ENCODE results near the gene WNK2.

The WNK2 gene

GRCh38 chr9:93256878-93257807 is 73.2 kb downstream of the WNK2 start:
- DNase-seq, result peak; percentile 37

DNA sequence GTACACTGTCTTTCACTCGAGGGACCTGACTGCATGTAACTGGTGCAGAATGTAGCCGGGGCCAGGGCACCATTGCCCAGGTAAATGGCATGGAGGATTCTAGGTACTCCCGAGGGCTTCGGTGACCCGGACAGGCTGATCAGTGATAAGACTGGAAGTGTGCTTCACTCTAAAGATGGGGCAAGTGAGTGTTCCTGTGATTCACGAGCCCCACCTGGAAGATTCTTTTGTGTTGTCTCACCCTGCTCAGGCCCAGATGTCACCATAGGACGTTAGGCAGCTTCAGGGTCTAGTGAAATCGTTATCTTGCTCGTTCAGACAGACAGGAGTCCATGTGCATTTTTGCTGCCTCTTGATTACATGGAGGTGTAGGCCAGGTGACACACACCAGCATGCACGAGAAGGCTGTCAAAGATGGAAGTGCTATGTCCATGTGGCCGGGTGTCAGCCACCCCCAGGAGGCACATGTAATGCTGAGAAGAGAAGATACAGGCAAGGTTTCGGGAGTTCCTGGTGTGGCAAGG is 73.9 kb downstream of the WNK2 start:
- DNase-seq, result peak; percentile 58

DNA sequence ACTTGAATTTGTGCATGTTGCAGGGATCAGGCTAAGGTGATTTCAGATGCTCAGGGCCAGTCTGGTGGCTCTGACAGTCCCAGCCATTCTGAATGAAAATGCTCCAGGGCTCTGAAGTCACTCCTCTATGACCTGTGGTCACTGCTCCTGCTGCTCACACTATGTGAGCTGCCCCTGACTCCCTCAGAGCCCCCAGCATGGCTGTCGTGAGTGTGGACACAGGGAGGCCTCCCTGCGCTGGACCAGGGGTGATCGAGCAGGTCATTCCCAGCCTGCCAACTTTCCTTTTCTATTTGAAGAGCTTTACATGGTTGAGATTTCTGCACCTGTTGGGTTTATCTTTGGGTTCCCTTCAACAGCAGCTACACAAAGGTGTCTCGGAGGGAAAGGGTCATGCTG is 74.5 kb downstream of the WNK2 start:
- peak; percentile 41 for DNase-seq

DNA sequence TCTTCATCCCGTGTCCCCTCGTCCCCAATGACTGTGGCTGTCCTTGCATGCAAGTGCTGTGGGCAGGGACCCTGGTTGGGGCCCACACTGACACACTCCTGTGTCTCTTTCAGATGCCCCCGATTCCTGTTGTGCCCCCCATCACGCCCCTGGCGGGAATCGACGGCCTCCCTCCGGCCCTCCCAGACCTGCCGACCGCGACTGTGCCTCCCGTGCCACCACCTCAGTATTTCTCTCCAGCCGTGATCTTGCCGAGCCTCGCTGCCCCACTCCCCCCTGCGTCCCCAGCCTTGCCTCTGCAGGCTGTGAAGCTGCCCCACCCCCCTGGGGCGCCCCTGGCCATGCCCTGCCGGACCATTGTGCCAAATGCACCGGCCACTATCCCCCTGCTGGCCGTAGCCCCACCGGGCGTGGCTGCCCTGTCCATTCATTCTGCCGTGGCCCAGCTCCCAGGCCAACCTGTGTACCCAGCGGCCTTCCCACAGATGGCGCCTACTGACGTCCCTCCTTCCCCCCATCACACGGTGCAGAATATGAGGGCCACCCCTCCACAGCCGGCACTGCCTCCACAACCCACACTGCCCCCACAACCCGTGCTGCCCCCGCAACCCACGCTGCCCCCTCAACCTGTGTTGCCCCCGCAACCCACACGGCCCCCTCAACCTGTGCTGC is 75.0 kb downstream of the WNK2 start:
- DNase-seq, result no peak

DNA sequence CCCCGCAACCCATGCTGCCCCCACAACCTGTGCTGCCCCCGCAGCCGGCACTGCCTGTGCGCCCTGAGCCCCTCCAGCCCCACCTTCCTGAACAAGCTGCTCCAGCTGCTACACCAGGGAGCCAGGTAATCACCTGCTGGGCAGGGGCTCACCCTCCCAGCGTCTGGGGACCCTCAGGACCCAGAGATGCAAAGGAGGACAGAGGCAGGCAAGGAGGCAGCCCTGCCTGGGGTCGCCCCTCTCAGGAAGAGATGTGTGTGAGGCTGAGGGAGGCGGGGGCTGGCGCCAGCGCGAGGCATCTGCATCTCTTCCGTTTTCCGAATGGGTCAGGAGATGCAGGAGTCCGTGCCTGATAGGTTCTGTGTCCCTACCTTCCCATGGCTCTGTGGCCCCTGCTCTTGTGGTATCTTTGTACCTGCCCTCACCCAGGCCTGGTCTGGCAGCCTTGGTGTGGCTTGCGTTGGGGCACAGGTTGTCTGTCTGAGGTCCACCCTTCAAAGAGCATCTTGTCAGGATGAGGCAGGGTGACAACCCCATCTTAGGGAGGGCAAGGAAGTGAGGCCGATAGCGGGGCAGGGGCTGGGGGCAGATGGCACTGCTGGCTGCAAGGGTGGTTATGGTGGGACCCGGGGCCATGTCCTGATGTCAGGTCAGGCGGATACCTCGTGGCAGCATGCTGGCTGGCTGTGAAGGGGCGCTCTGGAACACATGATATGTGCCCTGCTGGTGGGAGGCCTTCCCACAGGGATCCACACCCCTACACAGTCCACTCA is 75.7 kb downstream of the WNK2 start:
- DNase-seq, result peak; percentile 41

- peak; percentile 42 for DNase-seq
Measured at GRCh38 chr9:93260263-93261066, 76.5 kb downstream of the WNK2 start.

GRCh38 chr9:93261281-93261680 is 77.3 kb downstream of the WNK2 start:
- DNase-seq, result peak; percentile 47

DNA sequence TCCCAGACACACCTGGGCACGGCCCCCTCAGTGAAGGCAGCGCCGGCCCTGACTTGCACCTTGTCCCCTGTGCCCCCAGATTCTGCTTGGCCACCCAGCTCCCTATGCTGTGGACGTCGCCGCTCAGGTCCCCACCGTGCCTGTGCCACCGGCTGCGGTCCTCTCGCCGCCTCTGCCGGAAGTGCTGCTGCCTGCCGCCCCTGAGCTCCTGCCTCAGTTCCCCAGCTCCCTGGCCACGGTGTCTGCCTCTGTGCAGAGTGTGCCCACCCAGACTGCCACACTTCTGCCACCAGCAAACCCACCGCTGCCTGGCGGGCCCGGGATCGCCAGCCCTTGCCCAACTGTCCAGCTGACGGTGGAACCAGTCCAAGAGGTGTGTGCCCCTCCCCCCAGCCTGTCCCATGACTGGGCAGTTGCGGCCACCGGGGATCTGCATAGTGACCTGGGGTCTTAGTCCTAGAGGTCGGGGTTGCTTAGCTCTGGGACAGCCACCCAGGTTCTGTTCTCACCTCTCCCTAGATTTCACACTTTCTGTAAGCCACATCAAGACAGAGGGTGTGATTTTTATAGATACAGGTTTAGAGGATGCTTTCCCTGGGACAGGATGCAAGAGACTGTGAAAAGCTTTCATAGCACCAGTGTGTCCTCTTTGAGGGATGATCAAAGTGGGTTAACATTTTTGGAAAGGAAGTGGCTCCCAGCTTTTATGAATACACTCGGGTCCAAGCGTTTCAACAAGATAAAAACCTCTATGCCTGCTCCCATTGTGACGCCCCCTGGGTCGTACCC is 78.0 kb downstream of the WNK2 start:
- peak; percentile 50 for DNase-seq

GRCh38 chr9:93262537-93263310 is 78.8 kb downstream of the WNK2 start:
- DNase-seq, result peak; percentile 51

DNA sequence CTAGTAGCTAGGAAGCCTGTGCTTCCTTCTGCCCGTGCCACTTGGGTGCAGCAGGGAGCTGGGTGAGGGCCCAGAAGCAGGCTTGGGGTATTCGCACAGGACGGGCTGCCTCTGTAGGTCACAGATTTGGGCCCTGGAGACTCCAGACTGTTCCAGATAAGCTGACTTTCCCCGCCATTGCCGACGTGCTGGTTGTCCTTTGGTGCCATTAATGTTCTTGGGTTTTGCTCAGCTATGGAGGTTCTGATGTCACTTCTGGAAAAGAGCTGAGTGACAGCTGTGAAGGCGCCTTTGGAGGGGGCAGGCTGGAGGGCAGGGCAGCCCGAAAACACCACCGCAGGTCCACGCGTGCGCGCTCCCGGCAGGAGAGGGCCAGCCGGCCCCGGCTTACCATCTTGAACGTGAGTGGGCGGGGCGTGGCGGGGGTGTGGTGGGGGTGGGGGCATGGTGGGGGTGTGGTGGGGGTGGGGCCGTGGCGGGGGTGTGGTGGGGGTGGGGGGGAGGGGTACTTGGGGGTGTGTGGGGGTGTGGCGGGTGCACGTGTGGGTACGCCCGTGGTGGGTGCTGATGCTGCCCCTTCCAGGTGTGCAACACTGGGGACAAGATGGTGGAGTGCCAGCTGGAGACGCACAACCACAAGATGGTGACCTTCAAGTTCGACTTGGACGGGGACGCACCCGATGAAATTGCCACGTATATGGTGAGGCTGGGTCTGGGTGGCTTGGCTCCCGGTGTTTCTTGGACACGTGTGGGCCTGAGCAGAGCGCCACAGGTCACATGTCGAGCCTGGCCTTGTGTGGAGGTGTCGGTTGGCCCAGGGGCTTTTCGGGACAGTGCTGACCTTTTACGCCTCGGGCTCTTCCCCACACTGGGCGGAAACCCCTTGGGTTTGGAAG is 79.6 kb downstream of the WNK2 start:
- no peak for DNase-seq

DNA sequence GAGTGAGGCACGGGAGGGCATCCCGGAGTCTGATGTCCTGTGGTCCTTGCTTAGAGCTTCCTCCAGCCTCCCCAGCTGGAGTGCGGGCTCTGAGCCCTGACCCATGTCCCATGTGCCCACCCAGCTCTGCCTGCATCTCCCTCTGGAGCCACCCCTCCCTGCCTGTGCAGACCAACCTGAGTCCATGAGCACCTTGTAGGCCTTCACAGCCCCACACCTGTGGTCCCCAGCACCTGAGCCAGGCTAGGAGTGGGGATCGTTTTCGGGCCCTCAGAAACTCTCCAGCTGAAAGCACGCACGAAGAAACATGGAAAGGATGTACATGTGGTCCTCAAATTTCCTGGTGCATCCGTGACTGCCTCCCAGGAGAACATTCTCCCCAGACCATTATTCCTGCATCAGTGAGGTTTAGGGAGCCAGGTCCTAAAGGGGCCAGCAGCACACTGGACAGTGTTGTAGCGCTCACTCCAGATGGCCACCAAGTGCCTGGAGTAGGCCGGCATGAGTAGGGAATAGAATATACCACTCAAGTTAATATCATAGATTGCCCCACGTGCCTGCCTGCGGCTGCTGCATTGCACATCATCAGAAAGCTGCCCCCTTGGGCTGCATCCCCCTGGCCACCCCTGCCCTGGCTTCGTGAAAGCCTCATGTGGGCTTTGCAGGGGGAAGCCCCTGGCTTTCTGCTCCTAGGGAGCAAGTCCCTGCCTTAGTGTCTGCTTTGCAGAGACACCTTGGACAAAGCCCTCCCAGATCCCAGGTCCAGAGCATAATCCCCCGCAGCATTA is 80.6 kb downstream of the WNK2 start:
- DNase-seq, result peak; percentile 51

GRCh38 chr9:93265301-93265971 is 81.5 kb downstream of the WNK2 start:
- DNase-seq, result no peak

- no peak for DNase-seq
Measured at GRCh38 chr9:93265972-93266371, 82.0 kb downstream of the WNK2 start.

DNA sequence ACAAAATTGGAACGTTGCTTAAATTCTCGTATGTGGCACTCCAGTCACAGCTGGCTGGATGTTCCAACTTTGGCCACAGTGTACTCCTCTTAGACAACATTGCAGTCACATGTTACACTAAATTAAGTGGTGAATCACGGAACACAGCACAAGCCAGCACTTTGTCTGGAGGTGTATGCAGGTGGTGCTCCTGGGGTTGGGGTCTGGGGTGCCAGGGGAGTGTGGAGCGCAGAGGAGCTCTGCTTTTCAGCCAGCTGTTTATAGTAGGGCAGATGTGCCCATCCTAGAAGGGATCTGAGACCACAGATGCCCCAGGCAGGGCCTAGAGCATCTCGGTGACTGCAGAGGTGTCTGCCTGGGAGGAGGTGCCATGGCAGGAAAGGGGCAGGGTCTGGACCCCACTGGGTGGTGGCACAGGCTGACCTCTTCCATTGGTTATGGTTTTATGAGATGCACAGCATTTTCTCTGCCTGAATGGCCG is 82.6 kb downstream of the WNK2 start:
- no peak for DNase-seq

- peak; percentile 40 for DNase-seq
Measured at GRCh38 chr9:93267091-93267541, 83.2 kb downstream of the WNK2 start.

GRCh38 chr9:93267681-93268505 is 84.0 kb downstream of the WNK2 start:
- peak; percentile 43 for DNase-seq
